Neutrophil (primary cell): ENCODE results near the gene CD300H.
A peak's percentile ranks its signal among the peaks of the same experiment; 100 is the strongest.

Experiments
- H3K27ac ChIP-seq: fragments of 200-600 bp; sonication (generic); 2 replicates; pipeline ENCODE4 v1.5.1; 2016; ENCODE audit warnings: mild to moderate bottlenecking, moderate library complexity
- H3K27me3 ChIP-seq: fragments of 200-600 bp; sonication (generic); 2 replicates; pipeline ENCODE4 v1.6.0; 2016; ENCODE audit warnings: mild to moderate bottlenecking
- H3K36me3 ChIP-seq: fragments of 200-600 bp; sonication (generic); 2 replicates; pipeline ENCODE4 v1.5.1; 2017
- H3K4me1 ChIP-seq, 2 experiments: fragments of 200-600 bp in 1 of 2; sonication (generic) in 1 of 2; 1 replicate in 1 of 2; 2 replicates in 1 of 2; pipeline versions ENCODE4 v1.5.1 to v1.6.1; 2013 to 2016; ENCODE audit warnings: low read depth in 1 of 2, low read length in 1 of 2, mild to moderate bottlenecking in 1 of 2, moderate library complexity in 1 of 2; ENCODE audit not compliant: control insufficient read depth in 1 of 2, insufficient read depth in 1 of 2
- H3K4me3 ChIP-seq, 2 experiments: fragments of 200-600 bp in 1 of 2; sonication (generic) in 1 of 2; 1 replicate in 1 of 2; 2 replicates in 1 of 2; pipeline ENCODE4 v1.5.1; 2013 to 2016; ENCODE audit warnings: low read depth in 1 of 2, low read length in 1 of 2, mild to moderate bottlenecking in 1 of 2, moderate library complexity in 1 of 2
- H3K9me3 ChIP-seq: fragments of 200-600 bp; sonication (generic); 2 replicates; pipeline ENCODE4 v1.5.1; 2016
- CTCF ChIP-seq: fragments of 200-600 bp; sonication (generic); IDR thresholded peaks from 2 replicates; pipeline ENCODE4 v1.5.1; 2016; ENCODE audit warnings: antibody characterized with exemption

Gene CD300H

GRCh38 chr17:74527756-74528155, 39.6 kb downstream of the CD300H start:
- H3K36me3 ChIP-seq = peaks cover 26% of the 10 kb centered on the region
- peak overlapping the region; percentile 100 for H3K27ac ChIP-seq
- H3K9me3 ChIP-seq = no peaks in the 10 kb centered on the region
- peaks cover 98 to 99% of the 10 kb centered on the region in 2 experiments for H3K4me1 ChIP-seq
- H3K27me3 ChIP-seq = no peaks in the 10 kb centered on the region
- peak overlapping the region; percentile 41 to 76 for H3K4me3 ChIP-seq
- no peak for TF ChIP-seq CTCF

- peaks cover 31% of the 10 kb centered on the region for H3K36me3 ChIP-seq
Measured at GRCh38 chr17:74527081-74527480, 40.2 kb downstream of the CD300H start.

GRCh38 chr17:74526681-74527080, 40.6 kb downstream of the CD300H start:
- H3K4me1 ChIP-seq = peaks cover 100% of the 10 kb centered on the region in 2 experiments
- H3K27ac ChIP-seq = peak overlapping the region; percentile 100
- H3K9me3 ChIP-seq = no peaks in the 10 kb centered on the region
- H3K27me3 ChIP-seq = no peaks in the 10 kb centered on the region
- TF ChIP-seq CTCF = no peak
- H3K36me3 ChIP-seq = peaks cover 31% of the 10 kb centered on the region
- H3K4me3 ChIP-seq = peak overlapping the region in 1 of 2 experiments; percentile 76

More at GRCh38 chr17:74527081-74527480, 40.2 kb downstream of the CD300H start:
- Histone ChIP-seq H3K9me3 (no peaks in the 10 kb centered on the region), H3K27ac (peak overlapping the region; percentile 100), H3K4me3 (peak overlapping the region in 1 of 2 experiments; percentile 76), H3K27me3 (no peaks in the 10 kb centered on the region), H3K4me1 (peaks cover 100% of the 10 kb centered on the region in 2 experiments)
- TF ChIP-seq CTCF = no peak

- H3K4me1 ChIP-seq = peaks cover 100% of the 10 kb centered on the region in 2 experiments
Measured at GRCh38 chr17:74525781-74526288, 41.5 kb downstream of the CD300H start.

GRCh38 chr17:74525465-74525725, 41.9 kb downstream of the CD300H start:
- no peaks in the 10 kb centered on the region for H3K9me3 ChIP-seq
- peak overlapping the region in 1 of 2 experiments; percentile 16 for H3K4me3 ChIP-seq
- peaks cover 100% of the 10 kb centered on the region in 2 experiments for H3K4me1 ChIP-seq
- H3K27ac ChIP-seq = peak overlapping the region; percentile 100
- no peak for TF ChIP-seq CTCF
- peaks cover 31% of the 10 kb centered on the region for H3K36me3 ChIP-seq
- no peaks in the 10 kb centered on the region for H3K27me3 ChIP-seq

More at GRCh38 chr17:74525781-74526288, 41.5 kb downstream of the CD300H start:
- H3K4me3 ChIP-seq = peak overlapping the region in 1 of 2 experiments; percentile 76
- no peaks in the 10 kb centered on the region for H3K27me3 ChIP-seq
- peaks cover 31% of the 10 kb centered on the region for H3K36me3 ChIP-seq
- peak overlapping the region; percentile 100 for H3K27ac ChIP-seq
- no peaks in the 10 kb centered on the region for H3K9me3 ChIP-seq
- no peak for TF ChIP-seq CTCF
